H1 (cell line): ENCODE results near the gene HDAC8. TPM values are rescaled to one million over a fixed set of nuclear protein-coding genes. Genes with fewer than 3 reads are reported as not detected.

Source experiments
- CTCF ChIA-PET: fragments of 300-600 bp; sonication (Branson Sonifier 250); formaldehyde crosslinking; loops from one replicate; lab custom pipeline; 2021; ENCODE audit not compliant: partially characterized antibody; lab: Charles Lee
- POLR2A ChIA-PET: fragments of 300-600 bp; sonication (Branson Sonifier 250); formaldehyde crosslinking; loops from one replicate; lab custom pipeline; 2021; ENCODE audit warnings: inconsistent platforms; ENCODE audit not compliant: partially characterized antibody; lab: Charles Lee
- DNase-seq, 2 experiments: peaks; one replicate each; pipeline versions ENCODE4 v3.0.0 to v3.0.0-alpha.2; 2010 to 2022; ENCODE audit warnings: low spot score in 2 of 2, low read depth in 1 of 2, mixed read lengths in 1 of 2
- FAIRE-seq: peaks from 2 replicates; lab custom pipeline; 2011; peaks lifted over from hg19 to GRCh38; lab: Jason Lieb, UNC
- H2AFZ ChIP-seq: 2 replicates; pipeline ENCODE4 v1.8.1; 2012; ENCODE audit warnings: low read length, inconsistent platforms
- H2AK5ac ChIP-seq: 2 replicates; pipeline ENCODE4 v1.6.1; 2013; ENCODE audit warnings: low read depth, low read length
- H2BK120ac ChIP-seq: replicated peaks from 2 replicates; pipeline ENCODE3; 2013; ENCODE audit warnings: low read depth, low read length, inconsistent platforms
- H2BK12ac ChIP-seq: 2 replicates; pipeline ENCODE4 v1.6.1; 2013; ENCODE audit warnings: low read depth, low read length
- H2BK15ac ChIP-seq: 2 replicates; pipeline ENCODE4 v1.6.1; 2013; ENCODE audit warnings: low read length
- H2BK20ac ChIP-seq: 2 replicates; pipeline ENCODE4 v1.6.1; 2013; ENCODE audit warnings: low read length
- H2BK5ac ChIP-seq: 2 replicates; pipeline ENCODE4 v1.6.1; 2013; ENCODE audit warnings: low read depth, low read length
- H3K14ac ChIP-seq: 2 replicates; pipeline ENCODE4 v1.6.1; 2013; ENCODE audit warnings: inconsistent platforms; ENCODE audit not compliant: insufficient read length
- H3K18ac ChIP-seq: 2 replicates; pipeline ENCODE4 v1.6.1; 2013; ENCODE audit warnings: low read length; ENCODE audit errors: extremely low read depth
- H3K23ac ChIP-seq: 2 replicates; pipeline ENCODE4 v1.6.1; 2013; ENCODE audit warnings: inconsistent platforms; ENCODE audit not compliant: insufficient read length
- H3K23me2 ChIP-seq: 2 replicates; pipeline ENCODE4 v1.6.1; 2013; ENCODE audit warnings: low read depth, low read length
- H3K27ac ChIP-seq: 2 replicates; pipeline ENCODE4 v1.6.1; 2011; ENCODE audit warnings: low read depth, low read length, inconsistent platforms
- H3K27me3 ChIP-seq, 4 experiments: replicated peaks in 1 of 4; 1 replicate in 1 of 4; 2 replicates in 3 of 4; pipeline versions ENCODE4 v1.6.1 to v1.8.1; 2011 to 2013; ENCODE audit warnings: low read length in 3 of 4, mild to moderate bottlenecking in 3 of 4, inconsistent platforms in 2 of 4, mixed read lengths in 2 of 4, moderate library complexity in 1 of 4; ENCODE audit not compliant: control insufficient read depth in 3 of 4, insufficient read depth in 3 of 4; ENCODE audit errors: extremely low read depth in 1 of 4
- H3K36me3 ChIP-seq, 4 experiments: 2 replicates each; pipeline versions ENCODE4 v1.6.1 to v1.8.1; 2011 to 2013; ENCODE audit warnings: mild to moderate bottlenecking in 4 of 4, low read length in 3 of 4, moderate library complexity in 2 of 4, control low read depth in 1 of 4, inconsistent platforms in 1 of 4; ENCODE audit not compliant: insufficient read depth in 4 of 4, control insufficient read depth in 2 of 4
- H3K4ac ChIP-seq: replicated peaks from 2 replicates; pipeline ENCODE3; 2013; ENCODE audit warnings: low read length, low read depth, mixed read lengths, inconsistent platforms; ENCODE audit not compliant: insufficient read length
- H3K4me1 ChIP-seq, 4 experiments: replicated peaks in 1 of 4; 1 replicate in 1 of 4; 2 replicates in 3 of 4; pipeline versions ENCODE4 v1.6.1 to v1.8.1; 2011 to 2013; ENCODE audit warnings: low read length in 3 of 4, inconsistent platforms in 2 of 4, mixed read lengths in 1 of 4; ENCODE audit not compliant: insufficient read depth in 4 of 4, control insufficient read depth in 3 of 4
- H3K4me2 ChIP-seq, 2 experiments: 2 replicates each; pipeline versions ENCODE4 v1.6.1 to v1.8.1; 2011 to 2013; ENCODE audit warnings: low read depth in 2 of 2, low read length in 2 of 2, control low read depth in 1 of 2, inconsistent platforms in 1 of 2, mild to moderate bottlenecking in 1 of 2; ENCODE audit not compliant: insufficient read depth in 1 of 2
- H3K4me3 ChIP-seq, 4 experiments: fragments of 200-600, 300-600 bp in 1 of 4; sonication (generic), shearing (Covaris generic), sonication (Bioruptor Twin) in 1 of 4; 2 replicates each; pipeline versions ENCODE4 v1.5.1 to v1.8.1; 2011 to 2016; ENCODE audit warnings: low read length in 4 of 4, low read depth in 3 of 4, control low read depth in 2 of 4, inconsistent platforms in 2 of 4, mild to moderate bottlenecking in 2 of 4, mixed read lengths in 1 of 4, moderate library complexity in 1 of 4; ENCODE audit not compliant: insufficient read depth in 2 of 4; ENCODE audit errors: extremely low read depth in 1 of 4
- H3K56ac ChIP-seq: replicated peaks from 2 replicates; pipeline ENCODE3; 2013; ENCODE audit warnings: low read depth, mild to moderate bottlenecking, mixed read lengths, low read length, inconsistent platforms; ENCODE audit not compliant: insufficient read length
- H3K79me1 ChIP-seq: 2 replicates; pipeline ENCODE4 v1.6.1; 2013; ENCODE audit warnings: low read depth, low read length, control low read depth
- H3K79me2 ChIP-seq, 2 experiments: 2 replicates each; pipeline versions ENCODE4 v1.6.1 to v1.8.1; 2012 to 2013; ENCODE audit warnings: low read length in 2 of 2, mild to moderate bottlenecking in 2 of 2, inconsistent platforms in 1 of 2; ENCODE audit not compliant: insufficient read depth in 2 of 2, control insufficient read depth in 1 of 2
- H3K9ac ChIP-seq, 4 experiments: replicated peaks in 1 of 4; 1 replicate in 1 of 4; 2 replicates in 3 of 4; pipeline versions ENCODE4 v1.6.1 to v1.8.1; 2011 to 2013; ENCODE audit warnings: low read depth in 3 of 4, low read length in 3 of 4, control low read depth in 2 of 4, mild to moderate bottlenecking in 2 of 4, moderate library complexity in 2 of 4, inconsistent platforms in 1 of 4; ENCODE audit errors: extremely low read depth in 1 of 4
- H3K9me3 ChIP-seq, 2 experiments: 2 replicates each; pipeline versions ENCODE4 v1.6.1 to v1.8.1; 2012 to 2013; ENCODE audit warnings: mild to moderate bottlenecking in 2 of 2, moderate library complexity in 2 of 2, control low read depth in 1 of 2, inconsistent platforms in 1 of 2, low read depth in 1 of 2, low read length in 1 of 2, mixed read lengths in 1 of 2; ENCODE audit not compliant: insufficient read depth in 2 of 2
- H4K20me1 ChIP-seq, 2 experiments: replicated peaks in 1 of 2; 2 replicates each; pipeline versions ENCODE3 to v1.8.1; 2011 to 2013; ENCODE audit warnings: inconsistent platforms in 2 of 2, low read length in 2 of 2, mild to moderate bottlenecking in 1 of 2; ENCODE audit not compliant: insufficient read depth in 2 of 2, control insufficient read depth in 1 of 2
- H4K5ac ChIP-seq: 2 replicates; pipeline ENCODE4 v1.6.1; 2013; ENCODE audit warnings: low read length, low read depth, mixed read lengths, inconsistent platforms; ENCODE audit not compliant: insufficient read length
- H4K8ac ChIP-seq: 2 replicates; pipeline ENCODE4 v1.8.0; 2013; ENCODE audit warnings: mild to moderate bottlenecking, moderate library complexity, low read length, inconsistent platforms; ENCODE audit not compliant: insufficient read depth; ENCODE audit errors: extremely low read depth
- H4K91ac ChIP-seq: replicated peaks from 2 replicates; pipeline ENCODE3; 2013; ENCODE audit warnings: low read length, mixed read lengths, inconsistent platforms; ENCODE audit not compliant: insufficient read length
- CHD1 ChIP-seq: IDR thresholded peaks from 2 replicates; pipeline ENCODE4 v1.6.1; 2012; ENCODE audit warnings: low read depth, low read length, improper control_type of control experiment
- KDM1A ChIP-seq: fragments of 200-600, 300-600 bp; sonication (generic); IDR thresholded peaks from 2 replicates; pipeline ENCODE4 v1.7.1; 2016; ENCODE audit warnings: mild to moderate bottlenecking, low read length, borderline replicate concordance
- NRF1 ChIP-seq: IDR thresholded peaks from 2 replicates; pipeline ENCODE4 v1.6.1; 2011; ENCODE audit warnings: mild to moderate bottlenecking, low read depth, low read length, improper control_type of control experiment
- POLR2A ChIP-seq, 2 experiments: IDR thresholded peaks; 1 replicate in 1 of 2; 2 replicates in 1 of 2; pipeline ENCODE4 v1.6.1; 2011; ENCODE audit warnings: low read depth in 2 of 2, low read length in 2 of 2, mild to moderate bottlenecking in 2 of 2; ENCODE audit errors: control extremely low read depth in 1 of 2
- SIRT6 ChIP-seq: IDR thresholded peaks from one replicate; pipeline ENCODE4 v1.7.1; 2012; ENCODE audit warnings: low read length, inconsistent platforms
- SP2 ChIP-seq: IDR thresholded peaks from 2 replicates; pipeline ENCODE4 v1.6.1; 2012; ENCODE audit warnings: mild to moderate bottlenecking, low read length, inconsistent platforms
- SRF ChIP-seq: IDR thresholded peaks from 2 replicates; pipeline ENCODE4 v1.6.1; 2011; ENCODE audit warnings: mild to moderate bottlenecking, low read depth, low read length, moderate library complexity
- WGBS, 2 experiments: shearing (Covaris generic) in 1 of 2; methylation state at CpG; one replicate each; pipeline versions ENCODE4 v1.1.6 to v1.1.7; 2013 to 2015; ENCODE audit warnings: low lambda C conversion rate in 2 of 2, mixed read lengths in 2 of 2, inconsistent platforms in 1 of 2, low coverage in 1 of 2, missing lambda C conversion rate in 1 of 2; ENCODE audit not compliant: insufficient replicate concordance in 2 of 2, insufficient coverage in 1 of 2, insufficient read length in 1 of 2; ENCODE audit errors: extremely low coverage in 1 of 2, missing lambda C conversion rate in 1 of 2; 5-methylcytosine and 5-hydroxymethylcytosine counted together
- polyA plus RNA-seq, 7 experiments: library from polyadenylated mRNA; depleted of rRNA in 3 of 7; stranded (reverse) in 5 of 7; unstranded in 2 of 7; fragments of >200 nt in 5 of 7; fragments of 200-250 nt in 2 of 7; gene quantifications; 1 replicate in 5 of 7; 2 replicates in 1 of 7; 4 replicates in 1 of 7; pipeline versions ENCODE4 v1.2.1 to v1.2.3, GENCODE V29; 2011 to 2013; ENCODE audit warnings: missing spikeins in 2 of 7, mixed read lengths in 2 of 7
- total RNA-seq: library from RNA; stranded (reverse); fragmentation: NEBNext Ultra II Directional; extraction: Animal tissue kit (Norgen Biotek cat#: 25700); gene quantifications from 2 replicates; pipeline ENCODE4 v1.2.1, GENCODE V29; 2021
- TF ChIP-seq, protein P1 (sequence below): IDR thresholded peaks from 2 replicates; pipeline ENCODE4 v1.6.1; 2012; ENCODE audit warnings: inconsistent platforms
- TF ChIP-seq, protein P2 (sequence below): IDR thresholded peaks from 2 replicates; pipeline ENCODE4 v1.6.1; 2011; ENCODE audit warnings: low read length, improper control_type of control experiment

HDAC8 gene
- total and polyA plus RNA-seq, 2 of the 8 experiments (the other 6 are each of a cell fraction or from before 2014, with no cell fraction given), result 9.7 to 20.3 TPM

DNA sequence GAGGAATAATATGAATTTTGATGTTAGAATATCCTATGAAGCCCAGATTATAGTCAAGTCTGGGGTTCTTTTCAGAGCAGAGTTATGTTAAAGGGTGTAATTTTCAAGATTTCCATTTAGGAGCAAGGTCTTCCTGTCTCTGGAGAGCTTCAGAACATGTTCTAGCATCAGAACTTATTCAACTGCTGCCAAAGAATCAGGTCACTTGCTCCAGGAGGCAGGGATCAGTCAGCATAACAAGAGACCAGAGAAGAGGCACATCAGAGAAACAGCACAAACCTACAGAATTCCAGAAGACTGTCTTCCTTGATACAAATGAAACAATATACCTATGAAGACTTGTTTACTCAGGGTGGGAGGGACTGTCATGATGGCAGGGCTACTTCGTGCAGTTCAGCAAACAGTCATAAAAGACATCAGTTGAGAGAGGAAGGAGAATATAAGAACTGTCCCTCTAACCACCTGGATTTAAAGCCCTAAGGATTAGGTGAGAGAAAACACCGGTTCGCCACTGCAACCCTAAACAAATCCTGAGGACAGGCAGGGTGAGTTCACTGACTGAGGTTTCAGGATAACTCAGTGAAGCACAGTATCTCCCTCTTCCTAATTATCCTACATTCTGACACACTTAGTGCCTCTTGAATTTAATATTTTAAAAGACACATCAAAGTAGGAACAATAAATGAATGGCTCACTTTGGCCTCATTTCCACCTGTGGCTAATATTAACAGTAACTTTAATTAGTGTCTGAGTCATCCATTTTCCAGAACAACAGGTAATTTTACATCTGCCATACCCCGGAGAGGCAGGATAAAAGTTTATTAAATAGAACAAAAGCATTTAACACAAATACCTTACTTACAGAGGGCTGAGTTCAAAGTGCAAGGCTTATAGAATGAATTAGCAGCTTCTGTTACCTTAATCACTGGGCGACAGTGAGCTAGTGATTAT, 93.0 kb downstream of the HDAC8 start:
- Histone ChIP-seq H2BK15ac (no peak overlapping the region), H2BK120ac (no peak overlapping the region), H4K8ac (no peak overlapping the region), H3K23me2 (no peaks in the 10 kb centered on the region), H3K18ac (no peak overlapping the region), H3K79me1 (no peaks in the 10 kb centered on the region), H3K79me2 (no peaks in the 10 kb centered on the region), H3K14ac (no peak overlapping the region), H4K5ac (no peak overlapping the region), H3K4me1 (peaks cover 0 to 3% (median 1%) of the 10 kb centered on the region in 4 experiments; a peak in 3 of 7 replicates), H2AK5ac (no peak overlapping the region), H4K91ac (no peak overlapping the region), H2BK20ac (no peak overlapping the region), H3K27ac (no peak overlapping the region; the same call in 1 of the 2 replicates), H3K9me3 (no peaks in the 10 kb centered on the region), H4K20me1 (no peaks in the 10 kb centered on the region), H3K23ac (no peak overlapping the region), H3K4ac (no peak overlapping the region), H3K56ac (no peak overlapping the region), H3K4me3 (no peak overlapping the region), H3K36me3 (no peaks in the 10 kb centered on the region), H2BK12ac (no peak overlapping the region), H2AFZ (no peak overlapping the region), H3K4me2 (no peak overlapping the region), H3K27me3 (no peaks in the 10 kb centered on the region), H2BK5ac (no peak overlapping the region), H3K9ac (no peak overlapping the region)
- ChIA-PET CTCF (interaction anchor here (0.8 to 1.4 kb wide), 2 partner anchors 11 to 65 kb away, joined by 3 to 5 read pairs; no protein-coding TSS in a partner anchor), POLR2A (no interaction called here)
- WGBS, 2 experiments, result 82% methylated on average over 5 of the region's 5 CpGs; no CpG with 5 or more reads in 1 of the 2 experiments
- FAIRE-seq, result peak; percentile 68
- no peak for DNase-seq
- TF ChIP-seq CHD1 (no peak), SRF (no peak), SP2 (no peak), POLR2A (IDR thresholded peaks at IDR 0.05; ENCODE audit: control extremely low read depth in 1 of 2, low read depth in 2 of 2, low read length in 2 of 2) (no peak), SIRT6 (no peak), NRF1 (no peak), KDM1A (no peak)
- TF ChIP-seq, protein P1, sequence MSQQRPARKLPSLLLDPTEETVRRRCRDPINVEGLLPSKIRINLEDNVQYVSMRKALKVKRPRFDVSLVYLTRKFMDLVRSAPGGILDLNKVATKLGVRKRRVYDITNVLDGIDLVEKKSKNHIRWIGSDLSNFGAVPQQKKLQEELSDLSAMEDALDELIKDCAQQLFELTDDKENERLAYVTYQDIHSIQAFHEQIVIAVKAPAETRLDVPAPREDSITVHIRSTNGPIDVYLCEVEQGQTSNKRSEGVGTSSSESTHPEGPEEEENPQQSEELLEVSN, result no peak
- TF ChIP-seq, protein P2, sequence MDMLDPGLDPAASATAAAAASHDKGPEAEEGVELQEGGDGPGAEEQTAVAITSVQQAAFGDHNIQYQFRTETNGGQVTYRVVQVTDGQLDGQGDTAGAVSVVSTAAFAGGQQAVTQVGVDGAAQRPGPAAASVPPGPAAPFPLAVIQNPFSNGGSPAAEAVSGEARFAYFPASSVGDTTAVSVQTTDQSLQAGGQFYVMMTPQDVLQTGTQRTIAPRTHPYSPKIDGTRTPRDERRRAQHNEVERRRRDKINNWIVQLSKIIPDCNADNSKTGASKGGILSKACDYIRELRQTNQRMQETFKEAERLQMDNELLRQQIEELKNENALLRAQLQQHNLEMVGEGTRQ, result no peak
